AG04449 (cell line): ENCODE measurements around the gene DSCAM.

Source experiments
- CTCF ChIA-PET: fragments of 350-600 bp; formaldehyde crosslinking; extraction: SDS; loops from one replicate; lab custom pipeline; 2021; ENCODE audit warnings: antibody characterized with exemption; lab: Yijun Ruan, JAX
- POLR2A ChIA-PET: fragments of 400-600, 350-600 bp; formaldehyde crosslinking; extraction: SDS; loops from one replicate; lab custom pipeline; 2020; ENCODE audit warnings: antibody characterized with exemption, inconsistent platforms; lab: Yijun Ruan, JAX
- DNase-seq: peaks from one replicate; pipeline ENCODE4 v3.0.0-alpha.2; 2010; ENCODE audit warnings: low read depth, low spot score
- H3K4me3 ChIP-seq: 2 replicates; pipeline ENCODE4 v1.5.1; 2011; ENCODE audit warnings: low read depth, mild to moderate bottlenecking, control low read depth, low read length
- TF ChIP-seq, protein P1 (sequence below): IDR thresholded peaks from one replicate; pipeline ENCODE4 v1.5.1; 2011; ENCODE audit warnings: mild to moderate bottlenecking, moderate library complexity, low read length, control low read depth, inconsistent platforms; ENCODE audit not compliant: insufficient read depth; ENCODE audit errors: missing control alignments

Gene DSCAM

DNA sequence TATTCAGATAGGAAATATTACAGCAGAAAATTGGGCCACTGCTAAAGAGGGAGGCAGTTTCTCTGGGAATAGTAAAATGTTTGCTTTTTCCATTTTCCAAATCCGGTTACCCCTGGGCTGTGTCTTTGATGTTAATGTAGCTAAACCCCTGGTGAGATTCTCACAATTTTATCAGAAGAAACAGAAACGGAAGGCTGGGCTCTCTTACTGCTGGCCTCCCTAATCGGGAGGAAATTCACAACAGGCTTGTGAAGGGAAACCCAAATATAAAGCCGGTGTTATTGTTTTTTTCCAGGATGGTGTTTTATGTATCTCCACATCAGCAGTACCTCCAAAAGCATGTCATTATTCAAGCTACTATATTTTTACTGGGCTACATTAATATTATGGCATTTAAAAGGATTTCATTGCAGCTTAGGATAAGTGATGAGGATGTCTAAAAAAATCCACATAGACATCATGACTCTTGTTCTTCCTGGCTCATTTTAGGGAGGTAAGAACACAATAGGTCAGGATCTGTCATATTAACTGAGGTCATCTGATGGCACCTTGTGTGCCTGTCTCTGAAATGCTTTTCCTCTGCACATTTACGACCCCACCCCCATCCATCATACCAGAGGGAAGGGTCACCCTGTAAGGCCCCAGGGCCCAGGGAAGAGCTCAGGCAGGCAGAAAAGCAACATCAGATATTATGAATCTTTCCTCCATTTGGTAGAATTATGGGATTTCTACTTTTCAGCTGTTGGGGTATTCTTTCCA is 158.7 kb downstream of the DSCAM start:
- CTCF ChIA-PET = no interaction called here
- TF ChIP-seq, protein P1, sequence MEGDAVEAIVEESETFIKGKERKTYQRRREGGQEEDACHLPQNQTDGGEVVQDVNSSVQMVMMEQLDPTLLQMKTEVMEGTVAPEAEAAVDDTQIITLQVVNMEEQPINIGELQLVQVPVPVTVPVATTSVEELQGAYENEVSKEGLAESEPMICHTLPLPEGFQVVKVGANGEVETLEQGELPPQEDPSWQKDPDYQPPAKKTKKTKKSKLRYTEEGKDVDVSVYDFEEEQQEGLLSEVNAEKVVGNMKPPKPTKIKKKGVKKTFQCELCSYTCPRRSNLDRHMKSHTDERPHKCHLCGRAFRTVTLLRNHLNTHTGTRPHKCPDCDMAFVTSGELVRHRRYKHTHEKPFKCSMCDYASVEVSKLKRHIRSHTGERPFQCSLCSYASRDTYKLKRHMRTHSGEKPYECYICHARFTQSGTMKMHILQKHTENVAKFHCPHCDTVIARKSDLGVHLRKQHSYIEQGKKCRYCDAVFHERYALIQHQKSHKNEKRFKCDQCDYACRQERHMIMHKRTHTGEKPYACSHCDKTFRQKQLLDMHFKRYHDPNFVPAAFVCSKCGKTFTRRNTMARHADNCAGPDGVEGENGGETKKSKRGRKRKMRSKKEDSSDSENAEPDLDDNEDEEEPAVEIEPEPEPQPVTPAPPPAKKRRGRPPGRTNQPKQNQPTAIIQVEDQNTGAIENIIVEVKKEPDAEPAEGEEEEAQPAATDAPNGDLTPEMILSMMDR = no peak

DNA sequence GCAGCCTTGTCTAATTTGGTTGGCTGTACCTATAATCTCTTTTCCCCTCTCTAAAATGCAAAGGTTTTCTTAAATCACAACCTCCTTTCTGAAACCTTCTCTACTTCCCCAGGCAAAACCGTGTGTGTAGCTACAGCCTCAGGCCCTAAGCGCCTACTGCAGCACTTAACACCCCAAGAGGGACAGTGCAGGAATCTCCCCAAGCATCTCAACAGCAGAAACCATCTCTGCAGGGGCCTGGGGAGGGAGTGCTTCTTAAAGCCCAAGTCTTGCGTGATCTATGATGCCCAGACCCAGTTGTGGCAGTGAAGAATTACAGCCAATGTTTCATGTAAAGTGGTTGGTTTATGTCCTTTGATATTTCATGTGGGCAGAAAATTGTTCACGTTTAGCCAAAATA is 159.3 kb downstream of the DSCAM start:
- H3K4me3 ChIP-seq = no peak overlapping the region

More for the DNA sequence above, 158.7 kb downstream of the DSCAM start:
- DNase-seq = no peak
- POLR2A ChIA-PET = no interaction called here
- no peak overlapping the region for H3K4me3 ChIP-seq

DNA sequence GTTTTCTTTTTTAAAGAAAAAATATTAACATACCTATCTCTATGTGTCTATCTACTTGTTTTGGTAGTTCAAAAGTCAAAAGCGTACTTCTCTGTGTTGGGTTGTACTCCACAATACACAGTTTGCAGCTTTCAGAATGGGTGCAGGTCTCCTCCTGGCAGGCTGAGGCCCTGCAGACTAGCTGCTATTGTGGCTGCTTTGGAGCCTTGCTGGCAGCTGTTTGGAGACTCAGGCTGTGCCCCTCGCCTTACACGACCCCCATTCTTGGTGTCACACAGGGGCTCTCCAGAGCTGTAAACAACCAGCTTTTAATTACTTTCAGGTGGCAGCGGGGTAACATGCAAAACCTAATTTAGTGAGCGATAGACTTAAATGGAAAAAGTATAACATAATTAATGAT is 160.4 kb downstream of the DSCAM start:
- ChIA-PET POLR2A (no interaction called here), CTCF (no interaction called here)
- no peak overlapping the region for H3K4me3 ChIP-seq
- TF ChIP-seq, protein P1 = no peak
- DNase-seq = no peak

More for the DNA sequence above, 159.3 kb downstream of the DSCAM start:
- TF ChIP-seq, protein P1 = no peak
- CTCF ChIA-PET = no interaction called here
- POLR2A ChIA-PET = no interaction called here
- DNase-seq = no peak

DNA sequence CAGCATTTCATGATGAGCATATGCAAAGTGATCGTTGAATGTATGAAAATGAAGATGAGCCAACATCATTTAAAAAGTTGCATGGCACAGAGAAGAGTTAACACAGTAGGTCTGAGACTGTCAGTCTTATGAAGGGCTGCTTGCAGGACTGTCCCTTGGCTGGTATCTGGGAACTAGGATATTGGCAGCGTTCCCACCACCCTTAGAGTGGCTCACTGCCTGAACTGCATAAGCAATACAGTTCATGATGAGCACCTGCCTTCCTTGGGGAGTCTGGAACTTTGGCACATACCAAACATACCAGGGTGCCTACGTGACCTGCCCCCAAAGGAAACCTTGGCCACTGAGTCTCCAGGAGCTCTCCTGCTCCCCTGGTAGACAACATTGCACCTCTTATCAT is 161.8 kb downstream of the DSCAM start:
- POLR2A ChIA-PET = no interaction called here
- no peak overlapping the region for H3K4me3 ChIP-seq
- DNase-seq = no peak
- CTCF ChIA-PET = no interaction called here
- TF ChIP-seq, protein P1 = no peak

DNA sequence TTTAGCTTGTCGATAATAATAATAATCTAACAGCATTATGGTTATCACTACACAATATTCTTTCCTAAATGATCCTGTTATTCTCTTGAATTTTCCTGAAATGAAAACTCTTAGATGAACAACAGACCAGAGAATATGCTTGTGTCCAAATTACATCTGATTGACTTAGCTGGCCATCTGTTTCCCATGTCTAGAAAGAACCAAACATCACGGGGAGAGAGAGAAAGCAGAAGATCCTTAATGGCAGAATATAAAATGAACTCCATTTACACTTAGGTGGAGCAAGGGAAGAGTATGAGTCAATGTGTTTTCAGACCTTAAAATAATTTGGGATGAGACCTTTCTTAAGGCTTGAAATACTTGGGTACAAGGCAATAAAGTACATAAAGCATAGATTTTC is 162.2 kb downstream of the DSCAM start:
- TF ChIP-seq, protein P1 = no peak
- ChIA-PET CTCF (no interaction called here), POLR2A (no interaction called here)
- no peak for DNase-seq
- H3K4me3 ChIP-seq = no peak overlapping the region

DNA sequence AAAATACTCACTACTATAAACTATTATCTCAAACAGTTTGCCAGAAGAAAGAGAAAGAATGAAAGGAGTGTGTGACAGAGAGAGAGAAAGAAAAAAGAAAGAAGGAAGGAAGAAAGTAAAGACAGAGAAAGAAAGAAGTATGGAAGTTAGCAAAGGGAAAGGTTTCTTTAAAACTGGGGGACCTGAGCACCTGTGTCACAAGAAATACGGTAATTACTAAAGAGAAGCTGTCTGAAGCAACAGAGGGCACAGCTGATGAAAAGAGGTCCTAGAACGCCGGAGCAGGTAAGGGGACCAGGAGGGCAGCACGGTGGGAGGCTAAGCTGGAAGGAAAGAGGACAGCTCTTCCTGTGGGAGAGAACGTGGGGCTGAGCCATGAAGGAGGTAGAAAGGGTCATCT is 163.6 kb downstream of the DSCAM start:
- POLR2A ChIA-PET = no interaction called here
- CTCF ChIA-PET = no interaction called here
- no peak for DNase-seq
- H3K4me3 ChIP-seq = no peak overlapping the region
- TF ChIP-seq, protein P1 = no peak
